HepG2 (cell line): Measurements from ENCODE around the gene SLC9A9. TPM values are rescaled to one million over a fixed set of nuclear protein-coding genes. Genes with fewer than 3 reads are reported as not detected.

Experiments
- ATAC-seq: fragments of 200-7000 bp; cut with Tn5 transposase; 3 replicates; pipeline ENCODE4 v1.9.1; 2020; ENCODE audit warnings: mild to moderate bottlenecking, moderate library complexity
- BruUV-seq: library from RNA; stranded (reverse); fragments of 400-500 nt; replicated peaks from 2 replicates; lab custom pipeline; 2021; lab: Mats Ljungman, UMichigan
- CTCF ChIA-PET: fragments of 300-600 bp; formaldehyde crosslinking; extraction: SDS; loops from one replicate; lab custom pipeline; 2021; ENCODE audit warnings: low total read pairs, inconsistent platforms, low intra/inter-chr PET ratio; lab: Yijun Ruan, JAX
- POLR2A ChIA-PET: fragments of 350-600 bp; sonication (Branson Sonifier 250); formaldehyde crosslinking; loops from one replicate; lab custom pipeline; 2020; ENCODE audit warnings: antibody characterized with exemption, inconsistent platforms; lab: Yijun Ruan, JAX
- DNase-seq: peaks from one replicate; pipeline ENCODE4 v3.0.0-alpha.2; 2015; ENCODE audit warnings: low spot score
- FAIRE-seq: peaks from 3 replicates; lab custom pipeline; 2011; peaks lifted over from hg19 to GRCh38; lab: Jason Lieb, UNC
- H2AFZ ChIP-seq: one replicate; pipeline ENCODE4 v1.6.1; 2011; ENCODE audit warnings: low read length, inconsistent platforms
- H3K27ac ChIP-seq: fragments of 300-600 bp; 3 replicates; pipeline ENCODE4 v1.8.0; 2011; ENCODE audit warnings: mixed run types, mild to moderate bottlenecking, mixed read lengths, low read length, inconsistent platforms; ENCODE audit not compliant: insufficient read depth; ENCODE audit errors: extremely low read length
- H3K27me3 ChIP-seq, 2 experiments: fragments of 200-600 bp in 1 of 2; 2 replicates in 1 of 2; 3 replicates in 1 of 2; pipeline versions ENCODE4 v1.6.0 to v1.8.0; 2011; ENCODE audit warnings: low read length in 2 of 2, mild to moderate bottlenecking in 2 of 2, moderate library complexity in 2 of 2, inconsistent platforms in 1 of 2; ENCODE audit not compliant: insufficient read depth in 2 of 2, control insufficient read depth in 1 of 2
- H3K36me3 ChIP-seq, 2 experiments: fragments of 200-600 bp in 1 of 2; replicated peaks in 1 of 2; 2 replicates in 1 of 2; 3 replicates in 1 of 2; pipeline versions ENCODE4 v1.5.1 to v1.8.0; 2011; ENCODE audit warnings: low read length in 2 of 2, inconsistent platforms in 1 of 2; ENCODE audit not compliant: insufficient read depth in 2 of 2, control insufficient read depth in 1 of 2
- H3K4me1 ChIP-seq: 2 replicates; pipeline ENCODE4 v1.5.1; 2012; ENCODE audit warnings: low read length, inconsistent platforms; ENCODE audit not compliant: insufficient read depth
- H3K4me2 ChIP-seq: 2 replicates; pipeline ENCODE4 v1.6.0; 2011; ENCODE audit warnings: low read depth, low read length, inconsistent platforms
- H3K4me3 ChIP-seq, 3 experiments: fragments of 200-600 bp in 1 of 3; sonication (generic), shearing (Covaris generic) in 1 of 3; replicated peaks in 1 of 3; 2 replicates each; pipeline ENCODE4 v1.5.1; 2011 to 2016; ENCODE audit warnings: low read length in 3 of 3, inconsistent platforms in 2 of 3, low read depth in 2 of 3, mild to moderate bottlenecking in 2 of 3, control low read depth in 1 of 3, mixed read lengths in 1 of 3; ENCODE audit not compliant: insufficient read depth in 1 of 3
- H3K79me2 ChIP-seq: one replicate; pipeline ENCODE4 v1.6.1; 2011; ENCODE audit warnings: low read length, inconsistent platforms; ENCODE audit not compliant: insufficient read depth
- H3K9ac ChIP-seq: 2 replicates; pipeline ENCODE4 v1.6.0; 2011; ENCODE audit warnings: mild to moderate bottlenecking, low read depth, low read length, inconsistent platforms; ENCODE audit not compliant: insufficient read depth
- H3K9me3 ChIP-seq: 2 replicates; pipeline ENCODE4 v1.5.1; 2012; ENCODE audit warnings: mild to moderate bottlenecking, low read length
- H4K20me1 ChIP-seq: 2 replicates; pipeline ENCODE4 v1.6.0; 2011; ENCODE audit warnings: inconsistent platforms, mild to moderate bottlenecking, low read length, moderate library complexity; ENCODE audit not compliant: insufficient read depth
- FOSL2 ChIP-seq: sonication (generic); formaldehyde crosslinking; IDR thresholded peaks from 2 replicates; pipeline ENCODE4 v1.4.0; 2020; ENCODE audit warnings: missing genetic modification reagents
- FOXO1 ChIP-seq: sonication (generic); formaldehyde crosslinking; IDR thresholded peaks from 2 replicates; pipeline ENCODE4 v1.4.0; 2020; ENCODE audit warnings: missing genetic modification reagents
- HNRNPH1 ChIP-seq: fragments of 200-400 bp; formaldehyde crosslinking; optimal IDR thresholded peaks from 2 replicates; pipeline ENCODE3; 2017; ENCODE audit warnings: mild to moderate bottlenecking, low read depth, low read length
- RBFOX2 ChIP-seq: fragments of 200-400 bp; formaldehyde crosslinking; IDR thresholded peaks from 2 replicates; pipeline ENCODE4 v1.6.1; 2017; ENCODE audit warnings: low read depth, mild to moderate bottlenecking, low read length
- SKIL ChIP-seq: sonication (generic); formaldehyde crosslinking; IDR thresholded peaks from 2 replicates; pipeline ENCODE4 v1.8.0; 2022; ENCODE audit warnings: missing genetic modification reagents, mild to moderate bottlenecking, moderate library complexity, borderline replicate concordance
- SMARCC2 ChIP-seq: fragments of 450-650 bp; IDR thresholded peaks from 2 replicates; pipeline ENCODE4 v1.6.1; 2017; ENCODE audit warnings: antibody characterized with exemption, mild to moderate bottlenecking
- U2AF2 ChIP-seq: fragments of 200-400 bp; formaldehyde crosslinking; IDR thresholded peaks from 2 replicates; pipeline ENCODE4 v1.6.1; 2017; ENCODE audit warnings: low read depth, mild to moderate bottlenecking, low read length
- ZBTB44 ChIP-seq: sonication (generic); formaldehyde crosslinking; IDR thresholded peaks from 2 replicates; pipeline ENCODE4 v1.4.0; 2020; ENCODE audit warnings: missing genetic modification reagents
- ZNF33A ChIP-seq: sonication (generic); formaldehyde crosslinking; IDR thresholded peaks from 2 replicates; pipeline ENCODE4 v1.5.1; 2020; ENCODE audit warnings: missing genetic modification reagents, mild to moderate bottlenecking, moderate library complexity, borderline replicate concordance
- ZNF652 ChIP-seq: IDR thresholded peaks from 2 replicates; pipeline ENCODE4 v1.6.1; 2016; ENCODE audit warnings: low read depth, borderline replicate concordance
- ZNF703 ChIP-seq: sonication (generic); formaldehyde crosslinking; IDR thresholded peaks from 2 replicates; pipeline ENCODE4 v1.5.1; 2020; ENCODE audit warnings: missing genetic modification reagents, mild to moderate bottlenecking, moderate library complexity, borderline replicate concordance
- WGBS: methylation state at CpG from one replicate; pipeline ENCODE4 v1.1.6; 2017; ENCODE audit warnings: low lambda C conversion rate; 5-methylcytosine and 5-hydroxymethylcytosine counted together
- in situ Hi-C: cut with HindIII; loops from 2 replicates; pipeline ENCODE4 v1.10.0; 2017; ENCODE audit warnings: low pct_unique_long_range_greater_than_20kb; ENCODE audit not compliant: extremely low pct_ligation_motif_present
- intact Hi-C: fragments of 100-400 bp; cut with micrococcal nuclease; formaldehyde crosslinking; loops from one replicate; pipeline ENCODE4 v1.10.0; 2022; ENCODE audit not compliant: unreplicated experiment
- polyA plus RNA-seq, 8 experiments: library from polyadenylated mRNA; depleted of rRNA in 3 of 8; stranded (reverse) in 7 of 8; unstranded in 1 of 8; fragments of >200 nt; fragmentation: Illumina TruSeq in 4 of 8; extraction: Trizol in 4 of 8; gene quantifications; 2 replicates each; pipeline versions ENCODE4 v1.2.1 to v1.2.3, GENCODE V29; 2011 to 2016; ENCODE audit warnings: low read depth in 4 of 8, missing spikeins in 1 of 8, mixed read lengths in 1 of 8; ENCODE audit not compliant: insufficient read depth in 1 of 8
- total RNA-seq, 5 experiments: library from RNA; depleted of rRNA; stranded (reverse); fragments of >200 nt; fragmentation: Illumina TruSeq; extraction: Trizol; gene quantifications; 2 replicates each; pipeline ENCODE4 v1.2.3, GENCODE V29; 2016; ENCODE audit warnings: low read depth in 1 of 5
- TF ChIP-seq, protein P1 (sequence below): sonication (generic); formaldehyde crosslinking; IDR thresholded peaks from 2 replicates; pipeline ENCODE4 v1.9.0; 2021; ENCODE audit warnings: missing genetic modification reagents, mild to moderate bottlenecking, borderline replicate concordance

The SLC9A9 gene
- total and polyA plus RNA-seq, 2 of the 13 experiments (the other 11 are each of a cell fraction or from before 2014, with no cell fraction given) = not detected

- TF ChIP-seq RBFOX2 (no peak), SMARCC2 (no peak)
- TF ChIP-seq, all 625 proteins: peak for 0
These were observed 262.4 kb downstream of the SLC9A9 start (continued) for GRCh38 chr3:143585720-143586456.

- ChIA-PET CTCF (no interaction called here), POLR2A (no interaction called here)
- TF ChIP-seq ZBTB44 (no peak), ZNF652 (CRISPR knock-in tag) (no peak), SKIL (CRISPR knock-in tag) (no peak), FOSL2 (CRISPR knock-in tag) (no peak), ZNF703 (CRISPR knock-in tag) (no peak), HNRNPH1 (no peak), FOXO1 (no peak), U2AF2 (no peak), ZNF33A (CRISPR knock-in tag) (no peak)
- TF ChIP-seq, protein P1, sequence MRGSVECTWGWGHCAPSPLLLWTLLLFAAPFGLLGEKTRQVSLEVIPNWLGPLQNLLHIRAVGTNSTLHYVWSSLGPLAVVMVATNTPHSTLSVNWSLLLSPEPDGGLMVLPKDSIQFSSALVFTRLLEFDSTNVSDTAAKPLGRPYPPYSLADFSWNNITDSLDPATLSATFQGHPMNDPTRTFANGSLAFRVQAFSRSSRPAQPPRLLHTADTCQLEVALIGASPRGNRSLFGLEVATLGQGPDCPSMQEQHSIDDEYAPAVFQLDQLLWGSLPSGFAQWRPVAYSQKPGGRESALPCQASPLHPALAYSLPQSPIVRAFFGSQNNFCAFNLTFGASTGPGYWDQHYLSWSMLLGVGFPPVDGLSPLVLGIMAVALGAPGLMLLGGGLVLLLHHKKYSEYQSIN (CRISPR knock-in tag) = no peak
- no peaks in the 10 kb centered on the region for H4K20me1 ChIP-seq
- H3K27me3 ChIP-seq = peaks cover 0 to 2% of the 10 kb centered on the region in 2 experiments; a peak in 2 of 5 replicates
- intact Hi-C loops (no loop called here), in situ Hi-C loops (no loop called here)
- no peak overlapping the region for H3K4me3 ChIP-seq
- no peak overlapping the region for H3K27ac ChIP-seq
- H3K9me3 ChIP-seq = no peaks in the 10 kb centered on the region
- no peaks in the 10 kb centered on the region for H3K36me3 ChIP-seq
- ATAC-seq = no peak
- H3K79me2 ChIP-seq = no peaks in the 10 kb centered on the region
- H2AFZ ChIP-seq = no peak overlapping the region
- no peak for FAIRE-seq
- no TSS peak for BruUV-seq
- 93% methylated on average over 1 of the region's 1 CpG for WGBS
- H3K4me1 ChIP-seq = no peaks in the 10 kb centered on the region
- no peak overlapping the region for H3K9ac ChIP-seq
- no peak overlapping the region for H3K4me2 ChIP-seq
- DNase-seq = no peak
These were observed 263.8 kb downstream of the SLC9A9 start for GRCh38 chr3:143584474-143584873.
